ENCODE results near the gene FAM124A.
"Not testable (repeated sequence)": the region's sequence is repeated elsewhere in the genome, so short reads cannot be mapped to it uniquely, and the experiment has no call there.

Gene FAM124A

GRCh38 chr13:51271528-51272085 lies 49.4 kb downstream of the FAM124A start:
- no peak for DNase-seq

GRCh38 chr13:51275101-51275500 lies 52.9 kb downstream of the FAM124A start:
- no peak for DNase-seq

GRCh38 chr13:51276636-51277035 lies 54.4 kb downstream of the FAM124A start:
- no peak for DNase-seq

- DNase-seq = no peak
These were observed 55.7 kb downstream of the FAM124A start for GRCh38 chr13:51277928-51278327.

DNA sequence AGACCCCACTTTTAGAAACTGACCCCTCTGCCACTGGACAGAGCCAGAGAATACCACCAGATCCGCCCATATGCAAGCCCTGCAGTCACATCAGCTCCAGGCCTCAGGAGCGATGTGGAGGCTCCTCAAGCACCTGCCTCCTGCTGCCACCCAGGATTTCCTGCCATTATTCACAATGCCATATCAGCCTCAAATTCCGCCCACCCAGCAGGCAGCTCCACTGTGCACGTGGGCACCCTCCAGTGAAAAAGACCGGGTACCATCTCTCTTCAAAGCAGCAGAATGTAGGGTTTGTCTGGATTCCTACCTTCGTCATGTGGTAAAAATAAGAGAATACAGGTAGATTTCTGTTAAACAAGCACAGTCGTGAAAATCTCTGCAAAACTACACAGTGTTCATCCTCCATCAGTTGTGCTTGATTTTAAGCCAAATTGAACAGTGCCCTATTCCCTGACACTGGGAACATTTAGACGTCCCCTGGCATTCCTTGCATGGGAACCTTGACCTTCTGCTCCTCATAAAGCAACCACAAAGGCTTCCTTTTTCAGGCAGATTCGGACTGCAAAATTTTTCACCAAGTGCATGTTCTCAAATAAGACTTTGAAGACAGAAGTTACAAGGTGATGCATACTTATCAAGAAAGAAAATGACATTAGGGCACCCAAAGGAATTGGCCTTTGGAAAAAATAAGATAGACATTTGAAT lies 56.4 kb downstream of the FAM124A start:
- DNase-seq = no peak

DNA sequence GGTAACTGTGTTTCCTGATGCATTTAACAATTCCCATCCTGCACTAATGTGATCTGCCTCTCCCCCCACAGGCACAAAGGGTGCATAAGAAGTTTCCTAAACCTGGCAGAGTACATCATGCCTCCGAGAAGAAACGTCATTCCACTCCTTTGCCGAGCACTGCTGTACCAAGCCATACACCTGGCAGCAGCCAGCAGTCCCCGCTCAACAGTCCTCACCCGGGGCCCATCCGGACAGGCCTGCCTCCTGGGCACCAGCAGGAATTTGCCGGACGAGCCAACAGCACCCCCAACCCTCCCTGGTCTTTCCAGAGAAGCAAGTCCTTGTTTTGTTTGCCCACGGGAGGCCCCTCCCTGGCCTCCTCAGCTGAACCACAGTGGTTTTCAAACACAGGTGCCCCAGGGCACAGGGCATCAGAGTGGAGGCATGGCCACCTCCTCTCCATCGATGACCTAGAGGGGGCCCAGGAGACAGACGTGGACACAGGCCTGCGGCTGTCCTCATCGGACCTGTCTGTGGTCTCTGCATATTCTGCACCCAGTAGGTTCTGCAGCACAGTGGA lies 58.3 kb downstream of the FAM124A start:
- no peak for DNase-seq

GRCh38 chr13:51282322-51282721 lies 60.1 kb downstream of the FAM124A start:
- no peak for DNase-seq

GRCh38 chr13:51282923-51283322 lies 60.7 kb downstream of the FAM124A start:
- DNase-seq = not testable (repeated sequence)

- no peak for DNase-seq
These were observed 61.2 kb downstream of the FAM124A start for GRCh38 chr13:51283371-51283770.

GRCh38 chr13:51284339-51284738 lies 62.1 kb downstream of the FAM124A start:
- DNase-seq = no peak

GRCh38 chr13:51286135-51287002 lies 64.2 kb downstream of the FAM124A start:
- DNase-seq = peak; percentile 55 to 65

DNA sequence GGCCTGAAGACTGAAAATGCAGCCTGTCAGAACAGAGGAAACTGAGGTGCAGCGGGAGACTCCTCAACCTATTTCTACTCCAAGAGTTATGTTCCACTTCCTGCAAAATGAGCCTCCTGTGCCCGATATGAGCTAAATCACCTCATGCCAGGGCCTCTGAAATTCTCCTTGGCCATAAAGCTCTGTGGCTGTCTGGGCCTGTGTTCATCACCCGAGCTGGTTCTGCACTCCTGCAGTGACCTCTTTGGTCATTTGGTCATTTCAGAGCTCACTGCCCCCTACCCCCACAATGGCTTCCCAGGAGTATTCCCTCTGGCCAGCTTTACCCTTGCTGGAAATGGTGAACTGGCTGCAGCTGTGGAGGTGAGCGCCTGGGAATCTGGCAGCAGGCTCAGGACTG lies 65.6 kb downstream of the FAM124A start:
- DNase-seq = no peak

- not testable (repeated sequence) for DNase-seq
These were observed 66.1 kb downstream of the FAM124A start for GRCh38 chr13:51288254-51288653.

DNA sequence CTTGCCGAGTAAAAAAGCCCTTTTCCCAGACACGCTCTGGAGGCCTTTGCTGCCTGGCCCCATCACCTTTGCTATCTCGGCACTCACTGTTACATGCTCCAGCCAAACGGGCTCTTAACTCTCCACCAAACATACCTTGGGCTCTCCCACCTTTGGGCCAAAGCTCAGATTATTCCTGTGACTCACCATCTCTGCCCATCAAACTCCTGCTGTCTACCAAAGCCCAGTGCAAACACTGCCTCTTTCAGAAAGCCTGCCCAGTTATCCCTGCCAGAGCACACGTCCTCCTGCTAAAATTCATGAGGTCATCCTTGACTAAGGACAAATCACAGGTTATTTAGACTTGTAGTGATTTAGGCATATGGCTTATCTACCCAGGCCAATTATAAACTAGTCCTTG lies 69.1 kb downstream of the FAM124A start:
- DNase-seq = no peak

GRCh38 chr13:51292000-51292565 lies 69.9 kb downstream of the FAM124A start:
- DNase-seq = no peak

DNA sequence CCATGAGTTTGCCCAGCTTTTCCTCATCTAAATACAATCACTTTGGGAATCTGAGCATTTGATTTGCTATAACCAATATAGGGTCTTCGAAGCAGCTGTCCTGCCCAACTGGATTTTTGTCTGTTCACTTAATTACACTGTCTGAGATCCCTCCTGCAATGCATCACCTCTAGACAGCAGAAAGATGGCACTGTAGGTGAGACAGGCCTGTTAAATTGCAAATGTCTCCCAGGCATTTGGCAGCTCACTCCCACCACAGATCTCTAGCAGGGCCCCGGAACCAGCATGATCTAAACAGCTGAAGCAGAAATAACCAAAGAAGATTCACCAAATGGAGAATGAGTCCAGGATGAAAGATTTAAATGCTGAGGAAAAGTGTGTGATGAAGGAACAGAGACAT lies 75.4 kb downstream of the FAM124A start:
- DNase-seq = no peak

- DNase-seq = no peak
These were observed 76.6 kb downstream of the FAM124A start for GRCh38 chr13:51298812-51299211.

DNA sequence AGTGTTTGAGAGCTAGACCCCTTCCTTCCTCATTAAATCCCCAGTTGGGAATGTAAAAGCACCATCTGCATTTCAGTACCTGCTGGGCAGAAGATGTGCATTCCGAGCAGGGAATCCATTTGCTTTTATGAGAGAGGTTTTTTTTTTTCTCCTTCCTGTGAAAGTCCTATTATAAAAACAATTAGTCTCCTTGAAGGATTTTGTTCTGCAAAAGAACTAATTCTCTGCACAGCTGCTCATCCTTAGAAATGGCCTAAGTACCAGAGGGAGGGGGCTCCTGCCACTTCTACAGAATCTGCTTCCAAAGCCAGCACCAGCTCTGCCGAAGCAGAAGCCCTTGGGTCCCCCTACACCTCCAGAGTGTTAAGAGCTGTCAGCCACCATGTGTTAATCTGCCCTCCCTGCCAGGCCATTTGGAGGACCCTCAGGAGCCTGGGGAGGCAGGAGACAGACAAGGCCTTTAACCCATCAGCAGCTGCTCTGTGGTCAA lies 80.9 kb downstream of the FAM124A start:
- DNase-seq = no peak

- no peak for DNase-seq
These were observed 81.7 kb downstream of the FAM124A start for GRCh38 chr13:51303882-51304281.

GRCh38 chr13:51305271-51305967 lies 83.2 kb downstream of the FAM124A start:
- no peak for DNase-seq

DNA sequence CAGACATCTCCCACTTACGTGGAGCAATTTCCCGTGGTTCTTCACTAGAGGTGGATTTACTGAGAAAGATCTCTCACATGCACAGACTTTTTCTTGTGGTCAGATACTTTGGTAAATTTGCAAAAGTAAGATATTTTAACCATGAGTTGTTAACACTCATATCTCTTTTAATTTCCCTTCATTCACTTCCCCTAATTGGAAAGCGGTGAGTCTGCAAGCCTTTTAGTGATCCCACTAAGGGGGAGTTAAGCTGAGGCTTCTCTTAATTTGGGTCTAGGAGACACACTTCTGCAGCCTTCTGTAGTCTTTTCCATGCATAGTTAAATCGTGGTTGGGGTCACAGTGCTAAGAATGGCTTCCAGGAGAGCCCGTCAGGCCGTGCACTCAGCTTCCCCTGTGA lies 86.6 kb downstream of the FAM124A start:
- DNase-seq = no peak

GRCh38 chr13:51311231-51311630 lies 89.0 kb downstream of the FAM124A start:
- DNase-seq = no peak

Data from CD4-positive, alpha-beta T cell treated with Interleukin-4 for 1 hour (primary cell).